ENCODE data around the gene MLLT10.

Gene MLLT10

GRCh38 chr10:21769041-21769440, 235.0 kb downstream of the MLLT10 start:
- no peak for DNase-seq (ENCODE audit: low spot score)

GRCh38 chr10:21771219-21771618, 237.2 kb downstream of the MLLT10 start:
- DNase-seq (ENCODE audit: low spot score), result no peak

GRCh38 chr10:21776883-21777282, 242.9 kb downstream of the MLLT10 start:
- DNase-seq (ENCODE audit: low spot score), result no peak

DNA sequence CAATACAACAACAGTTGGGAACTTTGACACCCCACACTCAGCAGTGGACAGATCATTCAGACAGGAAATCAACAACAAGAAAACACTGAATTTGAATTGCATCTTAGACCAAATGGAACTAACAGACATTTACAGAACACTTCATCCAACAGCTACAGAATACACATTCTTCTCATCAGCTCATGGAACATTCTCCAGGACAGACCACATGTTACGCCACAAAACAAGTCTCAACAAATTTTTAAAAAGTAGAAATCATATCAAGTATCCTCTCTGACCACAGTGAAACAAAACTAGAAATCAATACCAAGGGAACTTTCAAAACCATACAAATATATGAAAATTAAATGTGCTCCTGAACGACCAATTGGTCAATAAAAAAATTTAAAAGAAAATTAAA, 257.2 kb downstream of the MLLT10 start:
- DNase-seq (ENCODE audit: low spot score), result no peak

Small RNA genes lying within 50 kb of the gene (small RNA-seq; reads per million reads assigned to genes)
- 0 to 0.05 reads per million in 2 experiments for gene MIR1915
- 0 reads per million in 2 experiments for gene RN7SKP219
- 0.03 to 0.13 reads per million in 2 experiments for gene RNU6-1141P
- 0 reads per million in 2 experiments for gene RNU6-306P
